GM23338 (cell line): Measurements from ENCODE around the gene PLA2G4F. TPM values are rescaled to one million over a fixed set of nuclear protein-coding genes. Genes with fewer than 3 reads are reported as not detected.

Experiments
- ATAC-seq: fragments of 200-7000 bp; cut with Tn5 transposase; 3 replicates; pipeline ENCODE4 v1.9.1; 2020
- DNase-seq: peaks from one replicate; pipeline ENCODE4 v3.0.0-alpha.2; 2015; ENCODE audit warnings: low spot score
- H2AFZ ChIP-seq: fragments of 200-600 bp; sonication (generic); 2 replicates; pipeline ENCODE4 v1.8.0; 2016; ENCODE audit warnings: antibody characterized with exemption, mild to moderate bottlenecking, moderate library complexity
- H3F3A ChIP-seq: fragments of 200-600 bp; sonication (generic); replicated peaks from 2 replicates; pipeline ENCODE4 v1.8.0; 2017; ENCODE audit warnings: antibody characterized with exemption, mixed run types, low read depth
- H3K27ac ChIP-seq: fragments of 200-600 bp; sonication (generic); 2 replicates; pipeline ENCODE4 v1.6.1; 2016; ENCODE audit warnings: low read depth
- H3K27me3 ChIP-seq: fragments of 200-600 bp; sonication (generic); 2 replicates; pipeline ENCODE4 v1.8.0; 2016; ENCODE audit warnings: mild to moderate bottlenecking, mixed run types, moderate library complexity; ENCODE audit not compliant: insufficient read depth
- H3K36me3 ChIP-seq: fragments of 200-600 bp; sonication (generic); 2 replicates; pipeline ENCODE4 v1.8.0; 2016; ENCODE audit warnings: mild to moderate bottlenecking; ENCODE audit not compliant: insufficient read depth
- H3K4me1 ChIP-seq: fragments of 200-600 bp; sonication (generic); 2 replicates; pipeline ENCODE4 v1.8.0; 2016; ENCODE audit warnings: mild to moderate bottlenecking, moderate library complexity; ENCODE audit not compliant: insufficient read depth
- H3K4me2 ChIP-seq: fragments of 200-600 bp; sonication (generic); 2 replicates; pipeline ENCODE4 v1.7.1; 2017; ENCODE audit warnings: mixed run types
- H3K4me3 ChIP-seq: fragments of 200-600 bp; sonication (generic); 2 replicates; pipeline ENCODE4 v1.6.1; 2016; ENCODE audit warnings: mixed run types
- H3K79me2 ChIP-seq: fragments of 200-600 bp; sonication (generic); replicated peaks from 2 replicates; pipeline ENCODE4 v1.8.0; 2017; ENCODE audit warnings: mild to moderate bottlenecking; ENCODE audit not compliant: insufficient read depth
- H3K9me2 ChIP-seq: fragments of 200-600 bp; sonication (generic); 2 replicates; pipeline ENCODE4 v1.8.0; 2017; ENCODE audit not compliant: insufficient read depth
- H4K20me1 ChIP-seq: fragments of 200-600 bp; sonication (generic); replicated peaks from 2 replicates; pipeline ENCODE4 v1.8.0; 2017; ENCODE audit warnings: mild to moderate bottlenecking; ENCODE audit not compliant: insufficient read depth
- H3K27ac Mint-ChIP-seq: 2 replicates; pipeline ENCODE4 v1.8.0; 2020; ENCODE audit warnings: inconsistent platforms, mild to moderate bottlenecking, moderate library complexity, mixed read lengths
- H3K27me3 Mint-ChIP-seq: 3 replicates; pipeline ENCODE4 v1.8.0; 2022; ENCODE audit warnings: low read depth, mild to moderate bottlenecking, moderate library complexity, mixed read lengths, inconsistent platforms; ENCODE audit not compliant: insufficient read depth, poor library complexity
- H3K36me3 Mint-ChIP-seq: 3 replicates; pipeline ENCODE4 v1.8.0; 2021; ENCODE audit warnings: low read depth, mild to moderate bottlenecking, inconsistent platforms, moderate library complexity, mixed read lengths
- H3K4me1 Mint-ChIP-seq: 3 replicates; pipeline ENCODE4 v1.8.0; 2020; ENCODE audit warnings: mild to moderate bottlenecking, inconsistent platforms, mixed read lengths
- H3K4me3 Mint-ChIP-seq: 3 replicates; pipeline ENCODE4 v1.8.0; 2021; ENCODE audit warnings: moderate library complexity, mild to moderate bottlenecking, inconsistent platforms, mixed read lengths
- H3K9me3 Mint-ChIP-seq: 3 replicates; pipeline ENCODE4 v1.8.0; 2020; ENCODE audit warnings: moderate library complexity, mild to moderate bottlenecking, inconsistent platforms, mixed read lengths
- CREB1 ChIP-seq: fragments of 250-450 bp; sonication (Bioruptor Pico); IDR thresholded peaks from 2 replicates; pipeline ENCODE4 v1.5.0; 2020; ENCODE audit warnings: low read depth, mild to moderate bottlenecking, moderate library complexity
- EZH2 ChIP-seq: fragments of 200-600 bp; sonication (generic); IDR thresholded peaks from one replicate; pipeline ENCODE4 v1.8.0; 2017; ENCODE audit warnings: antibody characterized with exemption, mild to moderate bottlenecking, low read depth; ENCODE audit not compliant: unreplicated experiment
- EZH2phosphoT487 ChIP-seq: fragments of 200-600 bp; sonication (generic); IDR thresholded peaks from one replicate; pipeline ENCODE4 v1.8.1; 2018; ENCODE audit warnings: antibody characterized with exemption; ENCODE audit not compliant: unreplicated experiment
- JUNB ChIP-seq: IDR thresholded peaks from one replicate; pipeline ENCODE4 v1.6.1; 2016; ENCODE audit warnings: antibody characterized with exemption; ENCODE audit not compliant: unreplicated experiment
- NANOG ChIP-seq: IDR thresholded peaks from 2 replicates; pipeline ENCODE4 v1.6.1; 2016; ENCODE audit warnings: antibody characterized with exemption, borderline replicate concordance
- POLR2AphosphoS5 ChIP-seq: IDR thresholded peaks from 2 replicates; pipeline ENCODE4 v1.6.1; 2016; ENCODE audit warnings: antibody characterized with exemption, low read depth
- STAT1 ChIP-seq: IDR thresholded peaks from one replicate; pipeline ENCODE4 v1.6.1; 2016; ENCODE audit warnings: antibody characterized with exemption; ENCODE audit not compliant: unreplicated experiment
- ZNF114 ChIP-seq: fragments of 250-450 bp; sonication (Bioruptor Pico); IDR thresholded peaks from 2 replicates; pipeline ENCODE4 v1.5.0; 2020; ENCODE audit warnings: mild to moderate bottlenecking, moderate library complexity
- ZNF331 ChIP-seq: fragments of 250-450 bp; sonication (Bioruptor Pico); IDR thresholded peaks from 2 replicates; pipeline ENCODE4 v1.5.0; 2020; ENCODE audit warnings: low read depth, mild to moderate bottlenecking, moderate library complexity
- polyA plus RNA-seq: library from polyadenylated mRNA; unstranded; fragments of >200 nt; fragmentation: Nextera tagmentation; extraction: Ambion mirVana; gene quantifications from 2 replicates; pipeline ENCODE4 v1.2.1, GENCODE V29; 2016
- total RNA-seq: library from RNA; depleted of rRNA; stranded (reverse); fragments of >200 nt; shearing (Covaris generic); gene quantifications from 2 replicates; pipeline ENCODE4 v1.2.3, GENCODE V29; 2014
- TF ChIP-seq, protein P1 (sequence below): IDR thresholded peaks from one replicate; pipeline ENCODE4 v1.6.1; 2018; ENCODE audit warnings: antibody characterized with exemption; ENCODE audit not compliant: unreplicated experiment
- TF ChIP-seq, protein P2 (sequence below), 2 experiments: fragments of 200-600 bp in 1 of 2; sonication (generic) in 1 of 2; conservative IDR thresholded peaks; 2 replicates each; pipeline versions ENCODE4 v1.5.1 to v1.6.1; 2016 to 2017; ENCODE audit warnings: antibody characterized with exemption in 2 of 2, low read depth in 2 of 2, mild to moderate bottlenecking in 2 of 2, moderate library complexity in 1 of 2
- TF ChIP-seq, protein P3 (sequence below): fragments of 250-450 bp; sonication (Bioruptor Pico); IDR thresholded peaks from 2 replicates; pipeline ENCODE4 v1.5.0; 2020; ENCODE audit warnings: mild to moderate bottlenecking, moderate library complexity
- TF ChIP-seq, protein P4 (sequence below): IDR thresholded peaks from 2 replicates; pipeline ENCODE4 v1.6.1; 2016; ENCODE audit warnings: antibody characterized with exemption

Gene PLA2G4F
- total and polyA plus RNA-seq, 2 experiments from 2014 or later: not detected

DNA sequence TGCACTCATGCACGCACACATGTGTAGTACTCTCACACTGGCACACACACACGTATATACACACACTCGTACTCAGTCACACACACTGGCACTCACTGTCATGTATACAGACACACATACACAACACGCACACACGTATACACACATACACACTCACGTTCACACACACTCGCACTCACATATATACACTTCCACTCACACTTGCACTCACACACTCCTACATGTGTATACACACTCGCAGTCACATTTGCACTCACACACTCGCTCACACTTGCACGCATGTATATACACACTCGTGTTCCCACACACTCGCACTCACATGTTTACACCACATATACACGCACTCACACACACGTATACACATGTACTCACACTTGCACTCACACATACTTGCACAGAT, 1.5 kb downstream of the PLA2G4F start:
- Histone ChIP-seq H3K4me1 (no peaks in the 10 kb centered on the region), H3K27ac (no peak overlapping the region), H3K27me3 (no peaks in the 10 kb centered on the region), H3F3A (no peaks in the 10 kb centered on the region), H3K79me2 (no peaks in the 10 kb centered on the region), H3K36me3 (0 out of 2 replicates have a peak, but pooled peaks cover under 1% of the 10 kb centered on the region), H4K20me1 (no peaks in the 10 kb centered on the region), H3K9me2 (no peaks in the 10 kb centered on the region), H3K4me2 (no peak overlapping the region), H3K4me3 (no peak overlapping the region), H2AFZ (no peak overlapping the region)
- peaks cover 14% of the 10 kb centered on the region for H3K27me3 Mint-ChIP-seq
- no peak overlapping the region for H3K27ac Mint-ChIP-seq
- ATAC-seq (no peak), DNase-seq (no peak)
- no peaks in the 10 kb centered on the region for H3K9me3 Mint-ChIP-seq
- no peak overlapping the region; the same call in 2 of the 3 replicates for H3K4me3 Mint-ChIP-seq
- peaks cover 6% of the 10 kb centered on the region; the same call in 1 of the 3 replicates for H3K4me1 Mint-ChIP-seq
- TF ChIP-seq, protein P1, sequence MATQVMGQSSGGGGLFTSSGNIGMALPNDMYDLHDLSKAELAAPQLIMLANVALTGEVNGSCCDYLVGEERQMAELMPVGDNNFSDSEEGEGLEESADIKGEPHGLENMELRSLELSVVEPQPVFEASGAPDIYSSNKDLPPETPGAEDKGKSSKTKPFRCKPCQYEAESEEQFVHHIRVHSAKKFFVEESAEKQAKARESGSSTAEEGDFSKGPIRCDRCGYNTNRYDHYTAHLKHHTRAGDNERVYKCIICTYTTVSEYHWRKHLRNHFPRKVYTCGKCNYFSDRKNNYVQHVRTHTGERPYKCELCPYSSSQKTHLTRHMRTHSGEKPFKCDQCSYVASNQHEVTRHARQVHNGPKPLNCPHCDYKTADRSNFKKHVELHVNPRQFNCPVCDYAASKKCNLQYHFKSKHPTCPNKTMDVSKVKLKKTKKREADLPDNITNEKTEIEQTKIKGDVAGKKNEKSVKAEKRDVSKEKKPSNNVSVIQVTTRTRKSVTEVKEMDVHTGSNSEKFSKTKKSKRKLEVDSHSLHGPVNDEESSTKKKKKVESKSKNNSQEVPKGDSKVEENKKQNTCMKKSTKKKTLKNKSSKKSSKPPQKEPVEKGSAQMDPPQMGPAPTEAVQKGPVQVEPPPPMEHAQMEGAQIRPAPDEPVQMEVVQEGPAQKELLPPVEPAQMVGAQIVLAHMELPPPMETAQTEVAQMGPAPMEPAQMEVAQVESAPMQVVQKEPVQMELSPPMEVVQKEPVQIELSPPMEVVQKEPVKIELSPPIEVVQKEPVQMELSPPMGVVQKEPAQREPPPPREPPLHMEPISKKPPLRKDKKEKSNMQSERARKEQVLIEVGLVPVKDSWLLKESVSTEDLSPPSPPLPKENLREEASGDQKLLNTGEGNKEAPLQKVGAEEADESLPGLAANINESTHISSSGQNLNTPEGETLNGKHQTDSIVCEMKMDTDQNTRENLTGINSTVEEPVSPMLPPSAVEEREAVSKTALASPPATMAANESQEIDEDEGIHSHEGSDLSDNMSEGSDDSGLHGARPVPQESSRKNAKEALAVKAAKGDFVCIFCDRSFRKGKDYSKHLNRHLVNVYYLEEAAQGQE: no peak
- TF ChIP-seq, protein P2, sequence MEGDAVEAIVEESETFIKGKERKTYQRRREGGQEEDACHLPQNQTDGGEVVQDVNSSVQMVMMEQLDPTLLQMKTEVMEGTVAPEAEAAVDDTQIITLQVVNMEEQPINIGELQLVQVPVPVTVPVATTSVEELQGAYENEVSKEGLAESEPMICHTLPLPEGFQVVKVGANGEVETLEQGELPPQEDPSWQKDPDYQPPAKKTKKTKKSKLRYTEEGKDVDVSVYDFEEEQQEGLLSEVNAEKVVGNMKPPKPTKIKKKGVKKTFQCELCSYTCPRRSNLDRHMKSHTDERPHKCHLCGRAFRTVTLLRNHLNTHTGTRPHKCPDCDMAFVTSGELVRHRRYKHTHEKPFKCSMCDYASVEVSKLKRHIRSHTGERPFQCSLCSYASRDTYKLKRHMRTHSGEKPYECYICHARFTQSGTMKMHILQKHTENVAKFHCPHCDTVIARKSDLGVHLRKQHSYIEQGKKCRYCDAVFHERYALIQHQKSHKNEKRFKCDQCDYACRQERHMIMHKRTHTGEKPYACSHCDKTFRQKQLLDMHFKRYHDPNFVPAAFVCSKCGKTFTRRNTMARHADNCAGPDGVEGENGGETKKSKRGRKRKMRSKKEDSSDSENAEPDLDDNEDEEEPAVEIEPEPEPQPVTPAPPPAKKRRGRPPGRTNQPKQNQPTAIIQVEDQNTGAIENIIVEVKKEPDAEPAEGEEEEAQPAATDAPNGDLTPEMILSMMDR (conservative IDR thresholded peaks at IDR 0.05; ENCODE audit: low read depth in 2 of 2): no peak
- TF ChIP-seq ZNF114 (CRISPR knock-in tag) (no peak), JUNB (no peak), POLR2AphosphoS5 (no peak), EZH2phosphoT487 (no peak), STAT1 (no peak), EZH2 (no peak), CREB1 (CRISPR knock-in tag) (no peak), ZNF331 (CRISPR knock-in tag) (no peak), NANOG (no peak)
- TF ChIP-seq, protein P3, sequence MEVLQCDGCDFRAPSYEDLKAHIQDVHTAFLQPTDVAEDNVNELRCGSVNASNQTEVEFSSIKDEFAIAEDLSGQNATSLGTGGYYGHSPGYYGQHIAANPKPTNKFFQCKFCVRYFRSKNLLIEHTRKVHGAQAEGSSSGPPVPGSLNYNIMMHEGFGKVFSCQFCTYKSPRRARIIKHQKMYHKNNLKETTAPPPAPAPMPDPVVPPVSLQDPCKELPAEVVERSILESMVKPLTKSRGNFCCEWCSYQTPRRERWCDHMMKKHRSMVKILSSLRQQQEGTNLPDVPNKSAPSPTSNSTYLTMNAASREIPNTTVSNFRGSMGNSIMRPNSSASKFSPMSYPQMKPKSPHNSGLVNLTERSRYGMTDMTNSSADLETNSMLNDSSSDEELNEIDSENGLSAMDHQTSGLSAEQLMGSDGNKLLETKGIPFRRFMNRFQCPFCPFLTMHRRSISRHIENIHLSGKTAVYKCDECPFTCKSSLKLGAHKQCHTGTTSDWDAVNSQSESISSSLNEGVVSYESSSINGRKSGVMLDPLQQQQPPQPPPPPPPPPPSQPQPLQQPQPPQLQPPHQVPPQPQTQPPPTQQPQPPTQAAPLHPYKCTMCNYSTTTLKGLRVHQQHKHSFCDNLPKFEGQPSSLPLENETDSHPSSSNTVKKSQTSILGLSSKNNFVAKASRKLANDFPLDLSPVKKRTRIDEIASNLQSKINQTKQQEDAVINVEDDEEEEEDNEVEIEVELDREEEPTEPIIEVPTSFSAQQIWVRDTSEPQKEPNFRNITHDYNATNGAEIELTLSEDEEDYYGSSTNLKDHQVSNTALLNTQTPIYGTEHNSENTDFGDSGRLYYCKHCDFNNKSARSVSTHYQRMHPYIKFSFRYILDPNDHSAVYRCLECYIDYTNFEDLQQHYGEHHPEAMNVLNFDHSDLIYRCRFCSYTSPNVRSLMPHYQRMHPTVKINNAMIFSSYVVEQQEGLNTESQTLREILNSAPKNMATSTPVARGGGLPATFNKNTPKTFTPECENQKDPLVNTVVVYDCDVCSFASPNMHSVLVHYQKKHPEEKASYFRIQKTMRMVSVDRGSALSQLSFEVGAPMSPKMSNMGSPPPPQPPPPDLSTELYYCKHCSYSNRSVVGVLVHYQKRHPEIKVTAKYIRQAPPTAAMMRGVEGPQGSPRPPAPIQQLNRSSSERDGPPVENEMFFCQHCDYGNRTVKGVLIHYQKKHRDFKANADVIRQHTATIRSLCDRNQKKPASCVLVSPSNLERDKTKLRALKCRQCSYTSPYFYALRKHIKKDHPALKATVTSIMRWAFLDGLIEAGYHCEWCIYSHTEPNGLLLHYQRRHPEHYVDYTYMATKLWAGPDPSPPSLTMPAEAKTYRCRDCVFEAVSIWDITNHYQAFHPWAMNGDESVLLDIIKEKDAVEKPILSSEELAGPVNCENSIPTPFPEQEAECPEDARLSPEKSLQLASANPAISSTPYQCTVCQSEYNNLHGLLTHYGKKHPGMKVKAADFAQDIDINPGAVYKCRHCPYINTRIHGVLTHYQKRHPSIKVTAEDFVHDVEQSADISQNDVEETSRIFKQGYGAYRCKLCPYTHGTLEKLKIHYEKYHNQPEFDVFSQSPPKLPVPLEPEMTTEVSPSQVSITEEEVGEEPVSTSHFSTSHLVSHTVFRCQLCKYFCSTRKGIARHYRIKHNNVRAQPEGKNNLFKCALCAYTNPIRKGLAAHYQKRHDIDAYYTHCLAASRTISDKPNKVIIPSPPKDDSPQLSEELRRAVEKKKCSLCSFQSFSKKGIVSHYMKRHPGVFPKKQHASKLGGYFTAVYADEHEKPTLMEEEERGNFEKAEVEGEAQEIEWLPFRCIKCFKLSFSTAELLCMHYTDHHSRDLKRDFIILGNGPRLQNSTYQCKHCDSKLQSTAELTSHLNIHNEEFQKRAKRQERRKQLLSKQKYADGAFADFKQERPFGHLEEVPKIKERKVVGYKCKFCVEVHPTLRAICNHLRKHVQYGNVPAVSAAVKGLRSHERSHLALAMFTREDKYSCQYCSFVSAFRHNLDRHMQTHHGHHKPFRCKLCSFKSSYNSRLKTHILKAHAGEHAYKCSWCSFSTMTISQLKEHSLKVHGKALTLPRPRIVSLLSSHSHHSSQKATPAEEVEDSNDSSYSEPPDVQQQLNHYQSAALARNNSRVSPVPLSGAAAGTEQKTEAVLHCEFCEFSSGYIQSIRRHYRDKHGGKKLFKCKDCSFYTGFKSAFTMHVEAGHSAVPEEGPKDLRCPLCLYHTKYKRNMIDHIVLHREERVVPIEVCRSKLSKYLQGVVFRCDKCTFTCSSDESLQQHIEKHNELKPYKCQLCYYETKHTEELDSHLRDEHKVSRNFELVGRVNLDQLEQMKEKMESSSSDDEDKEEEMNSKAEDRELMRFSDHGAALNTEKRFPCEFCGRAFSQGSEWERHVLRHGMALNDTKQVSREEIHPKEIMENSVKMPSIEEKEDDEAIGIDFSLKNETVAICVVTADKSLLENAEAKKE (CRISPR knock-in tag): no peak
- TF ChIP-seq, protein P4, sequence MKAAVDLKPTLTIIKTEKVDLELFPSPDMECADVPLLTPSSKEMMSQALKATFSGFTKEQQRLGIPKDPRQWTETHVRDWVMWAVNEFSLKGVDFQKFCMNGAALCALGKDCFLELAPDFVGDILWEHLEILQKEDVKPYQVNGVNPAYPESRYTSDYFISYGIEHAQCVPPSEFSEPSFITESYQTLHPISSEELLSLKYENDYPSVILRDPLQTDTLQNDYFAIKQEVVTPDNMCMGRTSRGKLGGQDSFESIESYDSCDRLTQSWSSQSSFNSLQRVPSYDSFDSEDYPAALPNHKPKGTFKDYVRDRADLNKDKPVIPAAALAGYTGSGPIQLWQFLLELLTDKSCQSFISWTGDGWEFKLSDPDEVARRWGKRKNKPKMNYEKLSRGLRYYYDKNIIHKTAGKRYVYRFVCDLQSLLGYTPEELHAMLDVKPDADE: no peak
- H3K36me3 Mint-ChIP-seq: peaks cover 2% of the 10 kb centered on the region
